ENCODE results near the gene OR2H2. TPM values are rescaled to one million over a fixed set of nuclear protein-coding genes. Genes with fewer than 3 reads are reported as not detected.

The OR2H2 gene
- total RNA-seq, 2 experiments from 2014 or later, result not detected

GRCh38 chr6:29552512-29553051, 32.3 kb upstream of the OR2H2 start:
- TF ChIP-seq CTCF (conservative IDR thresholded peaks at IDR 0.05; ENCODE audit: low read length), result no peak
- TF ChIP-seq EZH2phosphoT487 (IDR thresholded peaks at IDR 0.05; ENCODE audit: borderline replicate concordance, low read depth, low read length), result no peak
- Histone ChIP-seq H3K4me1 (ENCODE audit: insufficient read depth, low read length, poor library complexity, severe bottlenecking) (no peaks in the 10 kb centered on the region), H3K79me2 (ENCODE audit: insufficient read depth, low read depth, low read length) (no peaks in the 10 kb centered on the region), H3K4me3 (ENCODE audit: low read depth, low read length, poor library complexity, severe bottlenecking) (no peak overlapping the region), H3K9me2 (ENCODE audit: insufficient read depth, low read length) (no peaks in the 10 kb centered on the region), H3K4me2 (ENCODE audit: low read length) (no peak overlapping the region), H3K36me3 (ENCODE audit: insufficient read depth, low read length) (no peaks in the 10 kb centered on the region), H3K9me3 (ENCODE audit: low read length) (no peaks in the 10 kb centered on the region), H3K27ac (ENCODE audit: low read depth, low read length, poor library complexity, severe bottlenecking) (no peak overlapping the region), H4K20me1 (ENCODE audit: insufficient read depth, low read length) (no peaks in the 10 kb centered on the region; the same call in 1 of the 2 replicates), H2AFZ (ENCODE audit: low read length) (no peak overlapping the region)
- peak; percentile 40 for DNase-seq (ENCODE audit: low spot score)
- BruUV-seq (replicated peaks), result no TSS peak
- intact Hi-C loops (cut with micrococcal nuclease; ENCODE audit: unreplicated experiment), result no loop called here
- ChIA-PET CTCF (ENCODE audit: unreplicated experiment) (no interaction called here), POLR2A (interaction anchor here (0.6 kb wide), 1 partner anchor 1491 kb away, joined by 7 read pairs; no protein-coding TSS in a partner anchor)

- BruUV-seq (replicated peaks), result no TSS peak
- H2AFZ ChIP-seq (ENCODE audit: low read length), result no peak overlapping the region
- H3K36me3 ChIP-seq (ENCODE audit: insufficient read depth, low read length), result no peaks in the 10 kb centered on the region
- intact Hi-C loops (cut with micrococcal nuclease; ENCODE audit: unreplicated experiment), result no loop called here
- H3K79me2 ChIP-seq (ENCODE audit: insufficient read depth, low read depth, low read length), result no peaks in the 10 kb centered on the region
- H3K9me2 ChIP-seq (ENCODE audit: insufficient read depth, low read length), result no peaks in the 10 kb centered on the region
- no peak overlapping the region for H3K27ac ChIP-seq (ENCODE audit: low read depth, low read length, poor library complexity, severe bottlenecking)
- TF ChIP-seq CTCF (conservative IDR thresholded peaks at IDR 0.05; ENCODE audit: low read length) (no peak), EZH2phosphoT487 (IDR thresholded peaks at IDR 0.05; ENCODE audit: borderline replicate concordance, low read depth, low read length) (no peak)
- ChIA-PET POLR2A (no interaction called here), CTCF (ENCODE audit: unreplicated experiment) (no interaction called here)
- H3K4me2 ChIP-seq (ENCODE audit: low read length), result no peak overlapping the region
- no peak for DNase-seq (ENCODE audit: low spot score)
- H3K9me3 ChIP-seq (ENCODE audit: low read length), result no peaks in the 10 kb centered on the region
- no peak overlapping the region for H3K4me3 ChIP-seq (ENCODE audit: low read depth, low read length, poor library complexity, severe bottlenecking)
- no peaks in the 10 kb centered on the region for H3K4me1 ChIP-seq (ENCODE audit: insufficient read depth, low read length, poor library complexity, severe bottlenecking)
- no peaks in the 10 kb centered on the region; the same call in 1 of the 2 replicates for H4K20me1 ChIP-seq (ENCODE audit: insufficient read depth, low read length)
Measured at GRCh38 chr6:29553268-29554057, 31.5 kb upstream of the OR2H2 start.

GRCh38 chr6:29554764-29555163, 30.2 kb upstream of the OR2H2 start:
- Histone ChIP-seq H4K20me1 (ENCODE audit: insufficient read depth, low read length) (no peaks in the 10 kb centered on the region; the same call in 1 of the 2 replicates), H3K27ac (ENCODE audit: low read depth, low read length, poor library complexity, severe bottlenecking) (no peak overlapping the region), H3K4me2 (ENCODE audit: low read length) (no peak overlapping the region), H3K9me3 (ENCODE audit: low read length) (no peaks in the 10 kb centered on the region), H3K4me3 (ENCODE audit: low read depth, low read length, poor library complexity, severe bottlenecking) (no peak overlapping the region), H3K4me1 (ENCODE audit: insufficient read depth, low read length, poor library complexity, severe bottlenecking) (no peaks in the 10 kb centered on the region), H3K9me2 (ENCODE audit: insufficient read depth, low read length) (no peaks in the 10 kb centered on the region), H3K79me2 (ENCODE audit: insufficient read depth, low read depth, low read length) (no peaks in the 10 kb centered on the region), H3K36me3 (ENCODE audit: insufficient read depth, low read length) (no peaks in the 10 kb centered on the region), H2AFZ (ENCODE audit: low read length) (no peak overlapping the region)
- ChIA-PET CTCF (ENCODE audit: unreplicated experiment) (no interaction called here), POLR2A (no interaction called here)
- no peak for DNase-seq (ENCODE audit: low spot score)
- TF ChIP-seq EZH2phosphoT487 (IDR thresholded peaks at IDR 0.05; ENCODE audit: borderline replicate concordance, low read depth, low read length), result no peak
- TF ChIP-seq CTCF (conservative IDR thresholded peaks at IDR 0.05; ENCODE audit: low read length), result no peak
- no TSS peak for BruUV-seq (replicated peaks)
- intact Hi-C loops (cut with micrococcal nuclease; ENCODE audit: unreplicated experiment), result no loop called here
